GM10266 (cell line): ENCODE data around the gene CTDSP1.

Experiments
- DNase-seq: peaks from one replicate; pipeline ENCODE4 v3.0.0; 2012; ENCODE audit errors: extremely low spot score
- TF ChIP-seq, protein P1 (sequence below): IDR thresholded peaks from 2 replicates; pipeline ENCODE4 v1.5.1; 2012; ENCODE audit warnings: mild to moderate bottlenecking, low read depth; ENCODE audit not compliant: control insufficient read depth, insufficient read depth; ENCODE audit errors: missing control alignments

The CTDSP1 gene

DNA sequence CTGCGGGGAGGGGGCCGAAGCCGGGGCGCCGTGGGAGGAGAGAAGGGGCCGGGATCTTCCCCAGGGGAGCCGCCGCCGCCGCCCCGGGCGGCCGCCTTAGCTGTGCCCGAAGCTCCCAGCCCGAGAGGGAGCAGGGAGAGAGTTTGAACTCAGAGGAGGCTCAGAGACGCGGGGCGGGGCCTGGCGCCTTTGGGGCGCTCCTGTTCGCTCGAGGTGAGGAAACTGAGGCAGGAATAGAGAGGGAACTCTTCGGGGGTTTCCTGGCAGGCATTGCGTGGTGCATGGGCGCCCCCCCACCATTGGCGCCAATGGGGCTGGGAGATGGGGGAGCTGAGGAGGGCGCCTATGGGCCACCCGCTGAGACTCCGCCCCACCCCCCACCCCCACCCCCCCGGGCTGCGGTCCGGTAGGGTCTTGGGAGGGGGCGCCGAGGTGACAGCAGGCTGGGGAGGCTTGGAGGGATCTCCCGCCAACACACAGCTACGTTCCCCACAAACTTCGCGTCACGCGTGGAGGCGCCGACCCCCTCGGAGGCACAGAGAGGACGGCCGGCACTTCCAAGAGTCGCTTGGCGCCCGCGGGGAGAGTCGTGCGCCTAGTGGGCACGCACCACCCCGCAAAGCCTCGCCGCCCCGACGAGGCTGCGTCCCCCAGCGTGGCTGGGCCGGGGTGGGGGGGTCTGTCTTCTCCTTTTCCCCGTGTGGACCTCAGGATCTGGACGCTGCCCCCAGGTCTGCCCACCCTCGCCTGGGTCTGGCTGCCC, 680 bp downstream of the CTDSP1 start:
- TF ChIP-seq, protein P1, sequence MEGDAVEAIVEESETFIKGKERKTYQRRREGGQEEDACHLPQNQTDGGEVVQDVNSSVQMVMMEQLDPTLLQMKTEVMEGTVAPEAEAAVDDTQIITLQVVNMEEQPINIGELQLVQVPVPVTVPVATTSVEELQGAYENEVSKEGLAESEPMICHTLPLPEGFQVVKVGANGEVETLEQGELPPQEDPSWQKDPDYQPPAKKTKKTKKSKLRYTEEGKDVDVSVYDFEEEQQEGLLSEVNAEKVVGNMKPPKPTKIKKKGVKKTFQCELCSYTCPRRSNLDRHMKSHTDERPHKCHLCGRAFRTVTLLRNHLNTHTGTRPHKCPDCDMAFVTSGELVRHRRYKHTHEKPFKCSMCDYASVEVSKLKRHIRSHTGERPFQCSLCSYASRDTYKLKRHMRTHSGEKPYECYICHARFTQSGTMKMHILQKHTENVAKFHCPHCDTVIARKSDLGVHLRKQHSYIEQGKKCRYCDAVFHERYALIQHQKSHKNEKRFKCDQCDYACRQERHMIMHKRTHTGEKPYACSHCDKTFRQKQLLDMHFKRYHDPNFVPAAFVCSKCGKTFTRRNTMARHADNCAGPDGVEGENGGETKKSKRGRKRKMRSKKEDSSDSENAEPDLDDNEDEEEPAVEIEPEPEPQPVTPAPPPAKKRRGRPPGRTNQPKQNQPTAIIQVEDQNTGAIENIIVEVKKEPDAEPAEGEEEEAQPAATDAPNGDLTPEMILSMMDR: no peak
- DNase-seq: peak; percentile 56

DNA sequence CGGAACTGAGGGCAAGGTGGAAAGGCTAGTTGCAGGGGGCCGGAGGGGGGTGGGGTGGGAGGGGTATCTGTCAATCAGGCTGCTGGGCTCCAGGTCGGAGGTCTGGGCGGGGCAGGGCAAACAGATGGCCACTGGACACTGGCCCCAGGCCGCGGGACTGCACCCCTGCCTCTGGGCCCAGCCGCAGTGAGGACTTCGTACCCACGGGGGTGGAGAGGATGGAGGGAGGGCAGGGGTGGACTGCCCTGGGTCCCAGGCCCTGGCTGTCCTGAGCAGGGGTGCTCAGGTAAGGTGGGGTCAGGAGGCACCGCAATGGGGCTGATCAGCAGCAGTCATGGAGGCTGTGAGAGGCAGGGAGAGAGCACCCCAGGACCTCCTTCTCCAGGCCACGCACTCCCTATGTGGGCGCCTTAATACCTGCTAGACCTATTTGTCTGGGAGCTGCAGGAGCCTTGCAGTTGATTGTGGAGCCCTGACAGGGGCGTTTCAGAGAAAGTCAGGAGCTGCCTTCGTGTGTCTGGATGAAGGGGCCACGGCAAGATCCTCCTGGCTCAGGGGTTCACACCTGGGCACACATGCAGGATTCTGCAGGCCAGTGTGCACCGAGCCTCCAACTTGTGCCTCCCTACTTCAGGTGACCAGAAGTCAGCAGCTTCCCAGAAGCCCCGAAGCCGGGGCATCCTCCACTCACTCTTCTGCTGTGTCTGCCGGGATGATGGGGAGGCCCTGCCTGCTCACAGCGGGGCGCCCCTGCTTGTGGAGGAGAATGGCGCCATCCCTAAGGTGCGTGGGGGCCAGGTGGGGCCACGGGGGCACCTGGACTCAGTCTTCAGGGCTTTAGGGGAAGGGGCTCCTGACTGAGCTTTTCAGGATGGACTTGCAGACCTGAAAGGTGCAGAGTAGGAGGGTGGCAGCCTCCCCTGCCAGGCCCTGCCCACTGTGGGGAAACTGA, 1.5 kb downstream of the CTDSP1 start:
- DNase-seq: peak; percentile 48
- TF ChIP-seq, protein P1: no peak

DNA sequence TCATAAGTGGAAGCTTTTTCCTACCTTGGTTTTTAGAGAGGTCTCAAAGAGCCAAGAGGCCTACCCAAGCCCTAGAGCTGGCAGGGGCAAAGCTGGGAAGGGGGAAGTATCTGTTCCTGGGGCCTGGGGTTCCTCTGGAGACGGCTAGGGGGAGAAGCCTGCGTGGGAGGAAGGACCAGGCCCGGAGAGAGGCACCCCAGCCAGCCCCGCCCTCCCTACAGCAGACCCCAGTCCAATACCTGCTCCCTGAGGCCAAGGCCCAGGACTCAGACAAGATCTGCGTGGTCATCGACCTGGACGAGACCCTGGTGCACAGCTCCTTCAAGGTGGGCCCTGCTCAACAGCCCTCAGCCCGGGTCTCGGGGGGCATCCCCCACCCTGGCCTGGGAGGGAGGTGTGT, 2.2 kb downstream of the CTDSP1 start:
- DNase-seq: no peak
- TF ChIP-seq, protein P1: no peak

DNA sequence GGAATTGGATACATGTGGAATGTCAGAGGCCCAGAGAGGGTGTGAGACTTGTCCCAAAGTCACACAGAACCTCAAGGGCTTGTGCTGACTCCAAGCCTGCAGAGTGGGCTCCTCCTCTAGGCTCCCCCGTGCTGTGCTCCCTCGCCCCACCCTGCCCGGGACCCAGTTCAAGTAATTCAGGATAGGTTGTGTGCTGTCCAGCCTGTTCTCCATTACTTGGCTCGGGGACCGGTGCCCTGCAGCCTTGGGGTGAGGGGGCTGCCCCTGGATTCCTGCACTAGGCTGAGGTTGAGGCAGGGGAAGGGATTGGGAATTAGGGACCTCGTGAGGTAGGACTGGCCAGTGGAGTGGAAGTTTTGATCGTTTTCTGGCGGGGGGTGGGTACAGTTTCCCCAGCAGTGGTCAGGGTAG, 2.8 kb downstream of the CTDSP1 start:
- DNase-seq: no peak
- TF ChIP-seq, protein P1: no peak

DNA sequence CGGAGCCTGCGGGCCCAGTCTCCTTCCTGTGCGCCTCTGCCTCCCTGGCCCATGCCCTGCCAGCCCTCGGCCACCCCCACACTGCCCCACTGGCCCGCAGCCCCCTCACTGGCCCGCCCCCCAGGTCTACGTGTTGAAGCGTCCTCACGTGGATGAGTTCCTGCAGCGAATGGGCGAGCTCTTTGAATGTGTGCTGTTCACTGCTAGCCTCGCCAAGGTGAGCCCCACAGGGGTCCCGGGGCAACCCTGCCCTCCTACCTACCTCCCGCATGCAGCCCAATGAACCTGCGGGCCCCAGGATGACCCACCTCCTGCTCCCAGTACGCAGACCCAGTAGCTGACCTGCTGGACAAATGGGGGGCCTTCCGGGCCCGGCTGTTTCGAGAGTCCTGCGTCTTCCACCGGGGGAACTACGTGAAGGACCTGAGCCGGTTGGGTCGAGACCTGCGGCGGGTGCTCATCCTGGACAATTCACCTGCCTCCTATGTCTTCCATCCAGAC, 3.3 kb downstream of the CTDSP1 start:
- DNase-seq: no peak
- TF ChIP-seq, protein P1: no peak

DNA sequence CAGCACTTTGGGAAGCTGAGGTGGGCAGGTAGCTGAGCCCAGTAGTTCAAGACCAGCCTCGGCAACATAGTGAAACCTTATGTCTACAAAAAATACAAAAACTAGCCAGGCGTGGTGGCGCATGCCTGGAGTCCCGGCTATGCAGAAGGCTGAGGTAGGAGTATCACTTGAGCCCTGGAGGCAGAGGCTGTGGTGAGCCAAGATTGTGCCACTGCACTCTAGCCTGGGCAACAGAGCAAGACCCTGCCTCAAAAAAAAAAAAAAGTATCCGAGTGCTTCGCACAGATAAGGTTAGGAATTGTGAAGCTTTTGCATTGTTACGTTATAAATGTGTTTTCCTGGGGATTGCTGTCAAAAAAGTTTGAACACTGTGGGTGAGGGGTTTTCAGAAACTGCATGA, 4.1 kb downstream of the CTDSP1 start:
- TF ChIP-seq, protein P1: no peak
- no peak for DNase-seq
